Measurements from ENCODE around the gene TMC2.

TMC2 gene

GRCh38 chr20:2640260-2640659 is 103.9 kb downstream of the TMC2 start:
- no peak for DNase-seq

DNA sequence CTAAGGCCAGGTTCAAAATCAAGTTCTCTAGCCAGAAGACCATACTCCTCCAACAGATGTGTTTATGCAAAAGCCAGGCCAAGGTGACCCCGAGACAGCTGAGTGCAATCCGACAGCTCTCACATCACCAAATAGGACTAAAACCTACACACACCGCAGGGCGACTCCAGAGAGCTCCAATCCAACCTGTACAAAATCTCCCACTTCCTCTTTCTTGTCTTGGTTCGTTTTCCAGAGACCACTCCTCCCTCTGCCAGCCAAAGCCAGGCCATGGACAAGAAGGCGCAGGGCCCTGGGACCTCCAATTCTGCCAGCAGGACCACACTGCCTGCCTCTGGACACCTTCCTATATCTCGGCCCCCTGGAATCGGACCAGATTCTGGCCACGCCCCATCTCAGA is 104.5 kb downstream of the TMC2 start:
- no peak for DNase-seq

- DNase-seq: no peak
Observed at GRCh38 chr20:2643708-2644107, 107.3 kb downstream of the TMC2 start.

DNA sequence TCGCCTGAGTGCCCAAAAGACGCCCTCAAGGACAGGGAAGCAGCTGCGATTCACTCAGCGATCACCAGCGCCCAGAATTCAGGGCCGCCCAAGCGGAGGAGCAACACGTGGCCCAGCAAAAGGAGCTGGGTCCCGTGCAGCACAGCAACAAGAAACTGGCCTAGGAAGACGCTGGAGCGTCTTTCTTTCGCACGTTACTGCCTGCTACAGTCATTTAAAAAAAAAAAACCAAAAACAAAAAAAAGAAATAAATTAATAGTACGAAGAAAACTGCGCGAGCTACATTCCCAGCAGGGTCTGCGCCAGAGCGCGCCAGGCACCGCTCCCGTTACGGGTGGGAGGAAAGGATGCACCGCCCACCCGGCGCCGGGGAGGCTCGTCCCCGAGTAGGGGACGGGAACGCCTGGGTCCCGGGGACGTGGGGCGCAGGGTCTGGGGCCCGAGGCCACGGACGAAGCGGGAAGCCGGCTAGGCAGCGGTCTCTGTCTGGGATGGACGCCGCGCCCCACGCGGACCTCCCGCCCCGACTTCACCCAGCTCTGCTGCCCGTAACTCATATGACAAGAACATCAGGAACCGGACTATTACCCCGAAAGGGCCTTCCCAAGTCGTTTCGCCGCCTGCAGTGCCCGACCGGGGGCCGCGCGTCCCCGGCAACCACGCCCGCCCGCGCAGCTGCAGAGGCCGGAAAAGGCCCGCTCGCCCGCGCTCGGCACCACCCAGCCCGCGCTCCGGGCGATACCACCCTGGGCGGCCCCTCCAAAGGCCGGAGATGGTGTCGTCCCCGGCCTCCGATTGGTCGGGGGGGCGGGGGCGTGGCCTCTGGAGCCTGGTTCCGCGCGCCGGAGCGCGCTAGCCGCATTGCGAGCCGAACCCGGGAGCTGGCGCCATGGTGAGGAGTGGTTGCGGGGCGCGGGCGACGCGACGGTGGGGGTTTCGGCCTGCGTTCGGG is 115.7 kb downstream of the TMC2 start, which contains the start of gene NOP56:
Gene NOP56, plus strand, starts transcription at position 861 of the 952 bp plus-strand sequence. Its CDS starts 29 bp downstream, at position 890.
- peak; percentile 97 for DNase-seq

GRCh38 chr20:2652724-2653555 is 116.6 kb downstream of the TMC2 start:
- DNase-seq: peak; percentile 66

DNA sequence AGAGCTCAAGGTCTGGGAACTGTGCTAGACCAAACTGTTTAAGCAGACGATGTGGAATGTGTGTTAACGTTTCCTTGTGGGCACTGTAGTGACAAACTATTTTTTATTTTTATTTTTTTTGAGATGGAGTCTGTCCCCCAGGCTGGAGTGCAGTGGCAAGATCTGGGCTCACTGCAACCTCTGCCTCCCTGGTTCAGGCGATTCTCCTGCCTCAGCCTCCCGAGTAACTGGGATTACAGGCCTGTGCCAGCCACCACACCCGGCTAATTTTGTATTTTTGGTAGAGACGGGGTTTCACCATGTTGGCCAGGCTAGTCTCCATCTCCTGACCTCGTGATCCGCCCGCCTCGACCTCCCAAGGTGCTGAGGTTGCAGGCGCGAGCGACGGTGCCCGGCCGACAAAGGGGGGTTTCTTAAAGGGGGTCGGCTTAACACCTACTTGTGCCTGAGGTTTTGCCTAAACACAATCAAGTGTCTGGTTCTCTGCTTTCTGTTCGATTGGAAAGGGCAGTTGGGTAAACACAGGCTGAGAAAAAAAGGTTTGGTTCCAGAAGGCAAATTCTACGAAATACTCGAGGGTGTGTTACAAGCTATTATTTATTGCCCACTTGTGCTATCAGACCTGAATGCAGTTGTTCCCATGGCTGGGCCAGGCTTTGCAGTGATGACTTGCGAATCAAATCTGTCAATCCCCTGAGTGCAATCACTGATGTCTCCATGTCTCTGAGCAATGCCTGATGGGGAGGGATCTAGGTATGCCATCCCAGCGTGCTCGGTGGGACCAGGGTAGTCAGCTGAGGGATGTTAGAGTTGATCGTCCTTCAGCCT is 117.4 kb downstream of the TMC2 start:
- no peak for DNase-seq

- DNase-seq: no peak
Observed at GRCh38 chr20:2654384-2654822, 118.0 kb downstream of the TMC2 start.

DNA sequence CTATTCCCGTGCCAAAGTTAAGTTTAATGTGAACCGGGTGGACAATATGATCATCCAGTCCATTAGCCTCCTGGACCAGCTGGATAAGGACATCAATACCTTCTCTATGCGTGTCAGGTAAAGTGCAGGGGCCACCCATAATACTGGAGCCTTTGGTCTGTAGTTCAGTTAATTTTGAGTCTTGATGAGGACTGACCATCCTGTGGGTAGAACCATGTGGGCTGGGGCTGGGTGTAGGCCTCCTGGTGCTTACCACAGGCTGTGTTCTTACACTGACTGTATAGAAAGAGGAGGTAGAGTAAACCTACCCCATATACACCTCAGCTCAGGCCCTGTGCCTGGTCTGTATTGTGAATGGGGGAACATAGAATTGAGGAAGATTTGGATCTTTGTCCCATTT is 118.5 kb downstream of the TMC2 start:
- no peak for DNase-seq

GRCh38 chr20:2655331-2656116 is 119.2 kb downstream of the TMC2 start:
- DNase-seq: no peak

- DNase-seq: no peak
Observed at GRCh38 chr20:2656471-2657117, 120.2 kb downstream of the TMC2 start.

DNA sequence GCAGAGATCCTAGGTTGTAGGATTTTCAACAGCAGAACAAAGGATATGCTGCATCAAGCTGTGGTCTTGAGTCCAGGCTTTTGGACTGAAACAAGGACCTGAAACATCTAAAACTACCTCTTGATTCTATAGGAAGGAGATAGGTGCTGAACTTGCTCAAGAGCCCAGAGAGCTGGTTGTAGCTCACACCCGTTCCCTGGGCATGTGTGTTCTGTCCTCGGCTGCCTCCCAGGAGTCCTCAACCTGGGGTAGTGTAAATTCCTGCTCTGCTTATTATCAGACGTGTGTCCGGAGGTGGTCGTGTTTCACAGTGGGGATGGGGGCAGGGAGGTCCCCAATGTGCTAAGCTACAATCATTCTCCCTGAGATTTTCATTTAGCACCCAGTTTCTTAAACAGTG is 120.9 kb downstream of the TMC2 start:
- DNase-seq: no peak

GRCh38 chr20:2657674-2658073 is 121.3 kb downstream of the TMC2 start:
- DNase-seq: no peak

DNA sequence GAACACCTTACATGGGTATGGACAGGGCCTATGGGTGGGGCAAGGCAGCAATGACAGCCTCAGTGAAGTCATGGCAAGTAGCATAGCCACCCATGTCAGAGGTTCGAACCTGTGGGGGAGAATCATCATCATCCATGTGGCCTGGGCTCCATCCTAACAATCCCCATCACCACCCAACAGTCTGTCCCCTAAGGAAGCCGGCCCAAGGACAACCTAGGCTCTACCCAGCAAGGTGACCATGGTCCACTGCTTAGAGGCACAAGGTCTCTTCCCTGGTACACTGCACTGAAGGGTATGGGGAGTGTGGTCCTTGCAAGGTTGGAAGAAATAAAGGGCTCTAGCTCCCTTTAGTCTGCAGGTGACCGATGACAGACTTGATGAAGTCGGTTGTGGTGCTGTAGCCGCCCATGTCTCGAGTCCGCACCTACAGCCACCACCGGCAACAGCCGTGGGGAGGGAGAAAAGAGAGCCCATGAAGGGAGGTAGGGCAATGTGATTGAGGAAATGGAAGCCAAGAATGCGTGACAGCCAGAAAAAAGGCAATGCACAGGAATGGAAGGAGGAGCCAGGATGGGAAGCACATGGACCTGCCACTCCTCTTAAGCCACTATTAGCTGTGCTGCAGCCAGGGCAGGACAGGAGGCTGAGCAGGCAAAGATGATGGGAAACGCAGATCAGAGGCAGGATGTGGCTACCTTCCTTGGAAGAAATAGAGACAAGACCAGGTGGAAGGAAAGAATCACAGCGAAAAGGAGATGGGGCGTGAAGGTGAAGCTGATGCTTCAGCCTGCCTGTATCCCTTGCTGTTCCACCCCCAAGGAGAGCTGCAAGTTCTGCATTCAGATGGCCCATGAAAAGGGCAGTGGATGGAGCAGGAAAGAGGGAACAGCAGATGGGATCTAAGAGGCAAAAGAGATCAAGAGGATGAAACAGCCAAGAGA is 122.3 kb downstream of the TMC2 start:
- DNase-seq: peak; percentile 50

- no peak for DNase-seq
Observed at GRCh38 chr20:2659547-2659946, 123.2 kb downstream of the TMC2 start.

DNA sequence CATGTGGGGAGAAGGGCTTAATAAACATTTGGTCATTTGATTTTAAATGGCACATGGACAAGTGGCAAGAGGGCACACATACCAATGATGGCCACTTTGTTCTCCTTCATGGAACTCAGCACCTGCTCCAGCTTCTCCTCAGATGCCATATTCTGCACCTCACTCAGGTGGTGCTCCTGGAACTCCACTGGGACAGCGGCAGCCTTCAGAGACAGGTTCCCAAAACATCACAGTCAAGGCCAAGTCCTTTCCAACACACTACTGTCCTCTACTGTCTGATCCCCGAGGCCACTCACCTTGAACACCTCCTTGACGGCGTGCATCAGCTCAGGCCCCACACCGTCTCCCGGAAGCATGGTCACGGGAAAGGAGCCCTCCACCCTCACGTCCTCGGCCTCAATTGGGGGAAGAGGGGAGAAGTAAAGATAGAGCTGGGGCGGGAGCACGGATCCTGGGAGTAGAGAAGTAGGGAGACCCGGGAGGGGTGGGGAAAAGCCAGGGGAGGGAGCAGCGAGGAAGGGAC is 127.1 kb downstream of the TMC2 start:
- no peak for DNase-seq

DNA sequence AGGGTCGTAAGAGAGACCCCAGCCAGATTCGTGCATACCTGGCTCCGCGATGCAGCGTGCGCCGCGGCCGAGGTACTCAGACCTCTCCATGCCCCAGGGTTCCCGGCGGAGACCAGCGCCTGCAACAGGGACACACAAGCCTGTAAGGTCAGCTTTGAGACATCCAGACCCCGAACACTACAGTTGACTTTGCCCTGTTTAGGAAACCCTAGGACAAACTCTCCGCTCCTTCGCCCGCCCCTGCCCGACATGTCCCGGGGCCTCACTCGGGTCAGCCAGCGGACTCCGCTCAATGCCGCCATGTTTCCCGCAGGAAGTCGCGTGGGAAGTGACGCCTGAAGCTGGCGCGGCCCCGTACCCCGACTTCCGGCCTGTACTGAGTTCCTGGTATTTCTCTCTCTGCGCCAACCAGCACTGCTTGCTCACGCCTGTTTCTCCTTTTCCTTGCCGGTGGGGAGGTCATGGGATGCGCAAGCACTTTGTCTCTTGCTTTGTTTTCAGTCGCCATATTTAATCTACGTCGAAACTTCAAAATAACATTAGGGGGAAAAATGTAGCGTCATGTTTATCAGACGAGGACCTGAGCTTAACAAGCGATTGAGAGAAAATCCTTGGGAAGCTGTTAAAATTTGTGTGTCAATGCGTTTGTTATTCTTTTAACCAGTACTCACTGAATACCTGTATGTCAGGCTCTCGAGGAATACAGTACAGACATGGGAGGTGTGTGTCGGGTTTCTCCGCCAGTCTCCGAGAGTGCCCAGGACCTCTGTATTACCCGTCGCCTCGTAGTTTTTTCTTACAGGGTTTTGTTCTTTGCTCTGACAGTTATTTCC is 127.7 kb downstream of the TMC2 start, which contains the start of gene IDH3B:
Gene IDH3B, minus strand, starts transcription at position 330 of the 833 bp plus-strand sequence. Its CDS starts 28 bp downstream, at position 302.
- DNase-seq: peak; percentile 96

GRCh38 chr20:2671977-2672376 is 135.6 kb downstream of the TMC2 start:
- no peak for DNase-seq

DNA sequence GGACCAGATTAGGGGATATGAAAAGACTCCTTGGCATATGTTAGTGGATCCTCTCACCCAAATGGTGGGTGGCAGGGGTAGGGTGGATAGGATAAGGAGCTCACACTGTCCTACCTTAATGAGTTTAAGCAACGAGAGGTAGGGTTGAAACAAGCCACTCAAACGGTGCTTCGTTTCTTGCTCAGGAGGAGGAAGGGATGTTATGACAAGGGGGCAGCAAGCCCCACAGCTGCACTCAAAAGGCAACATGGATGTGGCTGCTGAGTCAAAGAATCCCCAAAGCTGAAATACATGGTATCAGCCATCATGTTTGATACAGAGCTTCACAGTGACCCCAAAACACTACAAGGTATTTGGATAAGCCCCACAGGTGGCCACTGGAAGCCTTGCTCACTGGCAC is 136.1 kb downstream of the TMC2 start:
- DNase-seq: no peak

GRCh38 chr20:2673453-2673852 is 137.1 kb downstream of the TMC2 start:
- DNase-seq: no peak

All from stimulated activated CD8-positive, alpha-beta memory T cell treated with anti-CD3 and anti-CD28 coated beads, Interleukin-4, amount 100 ng/mL, for 48 hours (primary cell).